Right hindlimb (tissue), 1 donor: ENCODE measurements around the gene CHN1.
A peak's percentile ranks its signal among the peaks of the same experiment; 100 is the strongest.

Experiments used
- DNase-seq: peaks from one replicate; pipeline ENCODE4 v3.0.0-alpha.2; 2018

Gene CHN1

DNA sequence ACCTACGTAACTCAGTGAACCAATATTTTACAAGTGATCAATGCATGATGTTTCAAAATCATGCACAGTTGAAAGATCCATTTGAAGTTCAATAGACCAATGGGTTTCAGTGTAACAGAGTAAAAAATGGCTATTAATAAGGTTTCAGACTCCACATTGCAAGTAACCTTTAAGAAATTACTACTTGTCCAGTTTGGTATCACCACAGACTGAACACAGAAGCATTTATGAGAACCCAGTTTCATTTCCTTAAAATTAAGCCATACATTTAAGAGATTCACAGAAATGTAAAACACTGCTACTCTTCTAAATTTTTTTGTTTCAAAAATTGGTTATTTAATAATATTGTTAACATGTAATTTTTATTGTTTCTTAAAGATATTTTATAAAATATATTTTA, 142.0 kb downstream of the CHN1 start:
- no peak for DNase-seq

DNA sequence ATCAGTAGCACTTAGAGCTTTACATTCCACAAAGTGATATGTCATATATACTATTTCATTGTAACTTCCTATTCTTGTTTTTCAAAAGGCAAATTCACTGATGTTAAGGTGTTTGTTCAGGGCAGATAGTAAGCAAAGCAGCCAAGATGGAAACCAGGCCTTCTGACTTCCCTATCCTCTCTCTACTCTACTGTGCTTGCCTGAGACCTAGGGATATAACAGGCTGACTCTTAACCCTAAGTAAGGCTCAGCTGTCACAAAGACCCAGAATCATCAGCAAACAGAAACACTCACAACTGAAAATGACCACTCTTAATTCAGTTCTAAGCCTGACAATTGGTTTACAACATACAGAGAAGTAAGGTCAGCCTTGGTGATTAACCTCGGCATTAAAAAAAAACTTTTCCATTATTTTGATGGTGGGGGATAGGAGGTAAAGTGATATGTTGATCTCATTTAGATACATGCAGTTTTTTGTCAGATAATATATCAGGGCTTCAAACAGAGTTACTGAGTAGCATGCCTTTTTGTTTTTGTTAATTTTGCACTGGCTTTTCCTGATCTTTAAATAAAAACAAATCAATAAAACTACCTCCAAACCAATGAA, 145.5 kb downstream of the CHN1 start:
- no peak for DNase-seq

DNA sequence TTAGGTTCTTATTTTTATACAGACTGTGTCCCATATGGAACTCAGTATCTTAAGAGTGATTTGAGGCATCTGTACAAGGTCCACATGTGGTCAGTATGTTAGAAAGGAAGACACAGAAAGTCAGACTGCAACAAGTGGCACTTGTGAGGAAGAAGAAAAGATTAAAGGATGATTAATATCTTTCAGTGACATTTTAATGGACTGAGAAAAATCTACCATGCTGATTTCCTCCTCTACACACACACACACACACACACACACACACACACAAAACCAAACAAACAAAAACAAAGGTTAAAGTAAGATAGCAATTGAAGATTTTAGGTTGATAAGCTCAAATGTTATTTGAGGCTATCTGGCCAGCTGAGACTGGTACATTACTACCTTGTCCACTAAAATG, 146.4 kb downstream of the CHN1 start:
- DNase-seq: no peak

DNA sequence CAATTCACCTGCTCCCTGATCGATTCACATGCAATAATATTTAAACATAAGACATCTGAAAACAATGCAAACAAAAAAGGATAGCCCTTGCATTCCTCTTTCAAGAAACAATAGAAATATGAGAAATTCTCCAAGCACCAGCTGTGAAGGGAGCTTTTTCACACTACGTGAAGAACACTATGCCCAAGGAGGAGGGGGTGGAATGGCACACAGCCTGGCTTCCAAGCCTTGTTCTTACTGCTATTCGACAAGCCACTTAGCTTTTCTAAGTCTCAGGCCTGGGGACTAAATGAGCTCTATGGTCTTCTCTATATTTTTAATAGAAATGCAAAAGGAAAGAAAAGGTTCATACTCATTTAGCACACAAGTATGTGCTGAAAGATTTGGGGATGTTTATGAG, 148.7 kb downstream of the CHN1 start:
- no peak for DNase-seq

DNA sequence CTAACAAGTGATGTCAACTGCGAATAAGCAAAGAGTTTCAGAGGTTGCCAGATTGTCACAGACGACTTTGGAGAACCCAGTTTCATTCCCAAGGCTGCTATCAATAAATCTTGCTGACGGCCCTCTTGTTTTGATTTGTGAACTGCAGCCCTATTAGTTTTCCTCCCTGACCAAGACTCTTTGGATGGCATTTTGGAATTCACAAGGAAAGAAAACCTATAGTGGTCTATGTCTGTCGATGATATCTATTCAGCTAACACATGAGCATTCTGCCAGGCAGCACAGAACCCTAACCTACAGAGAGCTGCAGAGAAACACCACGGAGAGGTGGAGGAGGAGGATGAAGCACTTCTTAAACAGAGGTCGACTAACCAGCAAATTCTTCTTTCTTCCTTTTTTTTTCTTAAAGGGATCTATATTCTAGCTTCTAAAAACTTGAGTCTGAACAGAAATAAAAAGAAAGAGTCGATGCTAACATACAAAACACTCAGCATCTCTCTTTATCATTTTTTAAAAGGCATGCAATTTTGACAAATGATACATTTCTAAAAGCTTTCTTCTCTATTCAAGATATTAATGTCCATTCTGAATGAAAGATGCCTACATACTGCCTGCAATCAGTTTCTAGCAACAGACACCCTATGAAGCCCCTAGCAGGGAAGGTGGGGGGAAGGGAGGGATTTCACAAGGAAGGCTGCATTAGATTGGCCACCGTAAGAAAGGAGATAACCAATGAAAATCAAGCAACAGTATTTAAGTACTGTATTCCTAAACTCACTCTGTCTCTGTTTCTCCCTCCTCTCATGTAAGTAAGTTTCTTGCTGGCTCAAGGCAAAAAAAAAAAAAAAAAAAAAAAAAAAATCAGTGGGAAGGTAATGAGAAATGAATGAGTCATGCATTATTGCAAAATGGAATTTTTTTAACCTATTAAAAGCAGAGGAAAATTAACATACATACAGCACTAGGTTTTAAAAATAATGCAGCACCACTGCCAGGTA, 157.9 kb downstream of the CHN1 start:
- peak; percentile 65 for DNase-seq

DNA sequence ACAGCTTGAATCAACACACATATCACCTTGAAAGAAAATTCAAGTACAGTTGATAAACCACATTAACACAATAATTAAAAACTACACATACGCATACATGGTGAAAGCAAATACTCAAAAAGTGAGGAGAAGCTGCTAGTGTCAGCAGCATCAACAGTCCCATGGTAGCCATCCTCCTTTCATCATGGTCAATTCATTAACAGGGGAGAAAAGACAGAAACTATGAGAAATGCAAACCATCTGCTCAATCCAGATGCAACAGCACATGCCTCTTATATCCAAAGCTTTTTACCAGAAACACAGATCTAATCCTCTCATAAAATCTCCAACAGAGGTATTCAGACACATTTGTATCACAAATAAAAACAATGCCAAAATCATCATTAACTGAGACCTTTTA, 159.0 kb downstream of the CHN1 start:
- no peak for DNase-seq

DNA sequence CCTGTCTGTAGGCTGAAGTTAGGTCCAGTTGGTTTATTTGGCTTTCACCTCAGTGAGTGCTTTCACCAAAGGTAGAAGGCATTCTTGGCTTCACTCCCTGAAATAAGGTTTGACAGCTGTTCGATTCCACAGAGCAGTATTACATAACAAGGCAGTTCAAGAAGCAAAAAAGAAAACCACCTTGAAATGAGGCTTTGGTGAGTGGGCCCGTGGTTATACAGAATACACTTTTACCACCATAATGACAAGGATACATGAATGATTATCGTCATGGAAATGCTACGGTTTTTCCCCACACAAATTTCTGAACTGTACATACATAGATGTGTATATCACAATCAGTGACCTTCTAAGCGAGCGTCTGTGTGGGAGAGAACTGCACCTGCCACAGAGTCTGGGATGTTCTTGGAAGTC, 160.9 kb downstream of the CHN1 start:
- no peak for DNase-seq

DNA sequence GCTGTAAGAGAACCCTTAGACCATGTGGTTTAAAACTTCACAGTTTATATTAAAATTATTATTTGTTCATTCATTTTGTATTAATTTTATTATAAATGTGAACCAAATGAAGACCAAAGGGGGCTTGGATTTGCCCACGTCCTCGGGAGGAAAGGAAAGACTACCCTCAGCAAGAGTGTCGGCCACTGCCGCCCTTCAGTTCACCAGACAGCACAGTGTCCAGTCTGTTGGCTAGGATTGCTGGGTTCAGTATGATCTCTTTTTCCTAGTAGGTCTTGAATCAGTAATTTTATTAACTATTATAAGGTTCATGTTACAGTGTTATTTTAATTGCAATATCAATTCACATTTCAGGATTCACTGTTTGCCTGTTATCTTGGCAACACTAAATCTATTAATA, 162.7 kb downstream of the CHN1 start:
- DNase-seq: no peak

DNA sequence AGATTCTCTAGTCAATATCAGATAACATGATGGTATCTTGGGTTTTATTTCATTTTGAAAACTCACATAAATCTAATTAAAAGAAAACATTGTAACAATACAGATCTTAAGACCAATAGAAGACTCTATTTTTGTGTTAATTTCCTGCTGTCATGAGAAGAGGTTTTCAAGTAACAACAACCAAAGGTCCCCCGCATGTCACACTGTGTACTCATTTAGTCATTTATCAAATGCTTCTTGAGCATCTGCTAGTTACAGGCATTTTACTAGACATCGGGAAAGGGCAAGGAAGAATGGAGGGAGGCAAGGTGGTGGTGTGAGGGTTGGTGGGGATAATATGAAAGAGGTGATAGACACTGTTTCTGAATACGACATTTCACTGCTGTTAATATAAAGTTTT, 163.2 kb downstream of the CHN1 start:
- DNase-seq: no peak

DNA sequence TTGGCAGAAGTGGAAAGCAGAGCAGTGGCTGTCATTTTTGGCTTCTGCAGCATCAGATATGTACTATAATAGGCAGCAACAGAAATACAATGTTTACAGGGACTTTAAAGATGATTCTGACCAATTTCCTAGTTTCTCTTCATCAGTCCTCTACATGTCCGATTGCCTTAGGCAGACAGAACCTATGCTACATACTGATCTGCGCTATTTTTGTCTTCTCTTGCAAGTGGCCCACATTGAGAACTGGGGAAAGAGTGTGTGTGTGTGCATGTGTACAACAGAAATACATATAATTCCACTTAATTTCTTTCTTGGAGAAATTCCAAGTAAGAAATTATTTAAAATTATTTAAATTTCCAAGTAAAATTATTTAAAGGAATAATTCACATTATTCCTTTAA, 163.8 kb downstream of the CHN1 start:
- no peak for DNase-seq

DNA sequence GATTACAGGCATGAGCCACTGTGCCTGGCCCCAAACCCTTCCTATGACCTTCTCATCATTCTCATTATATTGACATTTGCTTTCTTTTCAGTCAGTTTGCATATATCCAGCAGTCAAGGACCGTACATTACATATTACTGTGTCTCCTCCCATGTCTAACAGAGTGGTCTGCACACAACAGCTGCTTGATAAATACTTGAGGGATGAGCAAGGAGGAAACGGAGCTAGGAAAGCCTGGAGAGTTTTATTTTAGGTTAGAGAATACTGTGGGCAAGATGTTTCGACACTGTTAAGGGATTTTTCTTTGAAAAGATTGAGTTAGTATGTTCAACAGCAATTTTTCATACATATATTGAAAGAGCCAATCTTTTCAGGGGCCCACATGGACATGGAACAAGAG, 164.7 kb downstream of the CHN1 start:
- DNase-seq: no peak

DNA sequence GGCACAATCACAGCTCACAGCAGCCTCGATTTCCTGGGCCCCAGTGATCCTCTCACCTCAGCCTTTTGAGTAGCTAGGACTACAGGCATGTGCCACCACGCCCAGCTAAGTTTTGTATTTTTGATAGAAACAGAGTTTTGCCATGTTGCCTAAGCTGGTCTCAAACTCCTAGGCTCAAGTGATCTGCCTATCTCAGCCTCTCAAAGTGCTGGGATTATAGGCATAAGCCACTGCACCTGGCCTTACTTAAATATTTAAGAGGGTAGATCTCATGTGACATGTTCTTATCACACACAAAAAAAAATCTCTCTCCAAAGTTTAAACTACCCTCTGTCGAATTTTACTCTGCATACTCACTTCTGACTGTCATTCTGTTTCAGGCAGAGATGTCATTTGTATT, 165.5 kb downstream of the CHN1 start:
- DNase-seq: no peak

DNA sequence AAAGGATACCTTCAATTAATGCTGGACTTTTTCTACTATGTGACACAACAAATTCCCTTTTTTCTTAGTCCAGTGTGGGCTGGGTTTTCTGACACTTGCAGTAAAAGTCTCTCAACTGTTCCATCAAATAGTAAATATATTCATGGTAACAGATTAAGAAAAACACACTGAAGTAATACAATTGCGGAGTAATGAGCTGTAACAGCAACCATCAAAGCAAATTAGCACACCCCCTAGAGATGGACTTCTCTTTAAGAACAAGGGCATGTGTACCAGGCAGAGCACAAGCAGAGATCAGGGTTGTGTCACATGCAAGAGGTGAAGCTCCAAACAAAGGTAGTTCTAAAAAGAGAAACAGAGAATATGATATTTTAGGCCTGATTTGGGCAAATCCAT, 168.2 kb downstream of the CHN1 start:
- no peak for DNase-seq

DNA sequence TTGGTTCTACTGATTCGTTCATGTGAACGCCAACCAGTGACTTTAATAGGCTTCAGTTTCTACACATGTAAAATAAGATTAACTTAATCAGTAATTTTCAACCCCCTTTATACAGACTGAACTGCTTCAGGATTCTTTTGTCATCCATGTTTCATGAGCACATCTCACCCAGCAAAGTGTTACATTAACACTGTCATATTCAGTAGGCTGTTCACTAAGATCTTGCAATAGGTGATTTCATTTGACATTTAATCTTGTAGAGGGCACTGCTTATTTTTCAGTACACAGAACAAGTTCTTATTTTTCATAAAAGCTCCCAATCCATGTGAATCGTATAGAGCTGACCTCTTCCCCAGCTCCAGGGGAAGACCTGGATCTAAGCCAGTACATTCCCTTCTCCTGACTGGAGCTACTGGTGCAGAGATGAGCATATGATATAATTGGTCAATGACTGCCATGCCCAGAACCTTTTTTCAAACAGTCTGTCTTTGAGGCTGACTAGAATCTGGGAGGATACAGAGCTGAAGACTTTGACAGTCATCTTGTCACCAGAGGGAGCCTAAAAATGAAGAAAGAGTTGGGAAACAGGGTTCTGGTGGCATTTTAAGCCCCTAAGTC, 168.7 kb downstream of the CHN1 start:
- no peak for DNase-seq

DNA sequence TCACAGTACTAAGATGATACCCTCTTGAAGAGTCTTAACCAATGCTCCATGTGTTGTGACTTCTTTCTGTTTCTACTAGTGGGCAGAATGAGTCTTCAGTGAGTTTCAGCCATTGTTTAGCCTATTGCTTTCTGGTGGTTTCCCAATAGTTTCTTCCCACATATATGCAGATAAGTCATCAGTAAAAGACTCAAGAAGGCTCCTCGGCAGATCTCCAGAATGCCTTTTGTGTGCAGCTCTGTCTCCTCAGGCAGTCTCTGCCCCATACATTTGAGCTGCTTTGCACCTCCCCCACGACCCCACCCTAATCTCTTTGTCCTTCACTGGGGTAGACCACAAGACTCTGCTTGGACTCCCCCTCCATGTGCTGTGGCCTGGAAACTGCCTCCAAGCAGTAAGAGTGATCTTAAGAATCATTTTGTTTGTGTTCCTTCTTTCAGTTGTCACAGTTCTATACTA, 169.4 kb downstream of the CHN1 start:
- DNase-seq: no peak

DNA sequence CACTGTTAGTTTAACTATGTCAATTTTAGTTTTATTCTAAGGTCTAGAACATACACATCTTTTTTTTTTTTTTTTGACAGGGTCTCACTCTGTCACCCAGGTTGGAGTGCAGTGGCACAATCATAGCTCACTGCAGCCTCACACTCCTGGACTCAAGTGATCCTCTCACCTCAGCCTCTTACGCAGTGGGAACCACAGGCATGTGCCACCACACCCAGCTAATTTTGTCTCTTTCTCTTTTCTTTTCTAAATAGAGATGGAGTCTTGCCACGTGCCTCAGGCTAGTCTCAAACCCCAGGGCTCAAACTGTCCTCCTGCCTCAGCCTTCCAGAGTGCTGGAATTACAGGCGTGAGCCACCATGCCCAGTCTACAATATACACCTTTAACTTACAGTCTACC, 171.4 kb downstream of the CHN1 start:
- no peak for DNase-seq

DNA sequence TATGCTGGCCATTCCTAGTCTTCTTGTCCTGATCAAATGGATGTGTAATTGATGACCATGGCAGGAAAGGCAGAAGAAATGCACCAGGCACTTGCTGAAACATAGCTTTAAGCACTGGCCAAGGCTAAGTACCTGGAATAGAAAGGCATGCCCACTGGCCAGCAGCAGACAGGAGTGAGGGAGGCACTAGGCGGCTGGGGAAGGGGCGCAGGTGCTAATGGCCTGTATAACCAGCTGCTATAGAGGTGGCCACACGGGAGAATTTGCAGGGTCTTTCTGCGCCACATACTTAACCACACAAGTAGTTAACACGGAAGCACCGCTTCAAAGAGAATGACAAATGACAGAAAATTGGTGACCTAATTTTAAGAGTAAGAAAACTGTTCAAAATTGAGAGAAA, 174.6 kb downstream of the CHN1 start:
- DNase-seq: no peak

DNA sequence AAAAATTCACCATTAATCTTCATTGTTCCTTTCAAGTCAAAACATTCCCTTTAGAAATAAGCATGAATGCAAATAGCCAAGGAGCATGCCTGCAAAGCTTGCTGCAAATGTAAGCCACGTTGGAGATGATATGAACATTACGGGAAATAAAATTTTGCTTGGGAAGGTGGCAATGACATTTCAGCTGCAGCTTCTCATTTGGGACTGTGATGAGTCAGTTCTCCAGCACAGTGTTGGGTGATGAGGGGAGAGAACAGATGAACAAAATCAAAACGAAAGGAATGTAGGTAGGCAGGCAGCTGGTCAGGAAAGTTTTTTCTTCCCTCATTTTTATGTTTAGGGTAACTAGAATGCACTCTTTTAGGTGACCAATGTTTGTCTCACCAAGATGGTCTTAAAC, 175.6 kb downstream of the CHN1 start:
- DNase-seq: no peak

DNA sequence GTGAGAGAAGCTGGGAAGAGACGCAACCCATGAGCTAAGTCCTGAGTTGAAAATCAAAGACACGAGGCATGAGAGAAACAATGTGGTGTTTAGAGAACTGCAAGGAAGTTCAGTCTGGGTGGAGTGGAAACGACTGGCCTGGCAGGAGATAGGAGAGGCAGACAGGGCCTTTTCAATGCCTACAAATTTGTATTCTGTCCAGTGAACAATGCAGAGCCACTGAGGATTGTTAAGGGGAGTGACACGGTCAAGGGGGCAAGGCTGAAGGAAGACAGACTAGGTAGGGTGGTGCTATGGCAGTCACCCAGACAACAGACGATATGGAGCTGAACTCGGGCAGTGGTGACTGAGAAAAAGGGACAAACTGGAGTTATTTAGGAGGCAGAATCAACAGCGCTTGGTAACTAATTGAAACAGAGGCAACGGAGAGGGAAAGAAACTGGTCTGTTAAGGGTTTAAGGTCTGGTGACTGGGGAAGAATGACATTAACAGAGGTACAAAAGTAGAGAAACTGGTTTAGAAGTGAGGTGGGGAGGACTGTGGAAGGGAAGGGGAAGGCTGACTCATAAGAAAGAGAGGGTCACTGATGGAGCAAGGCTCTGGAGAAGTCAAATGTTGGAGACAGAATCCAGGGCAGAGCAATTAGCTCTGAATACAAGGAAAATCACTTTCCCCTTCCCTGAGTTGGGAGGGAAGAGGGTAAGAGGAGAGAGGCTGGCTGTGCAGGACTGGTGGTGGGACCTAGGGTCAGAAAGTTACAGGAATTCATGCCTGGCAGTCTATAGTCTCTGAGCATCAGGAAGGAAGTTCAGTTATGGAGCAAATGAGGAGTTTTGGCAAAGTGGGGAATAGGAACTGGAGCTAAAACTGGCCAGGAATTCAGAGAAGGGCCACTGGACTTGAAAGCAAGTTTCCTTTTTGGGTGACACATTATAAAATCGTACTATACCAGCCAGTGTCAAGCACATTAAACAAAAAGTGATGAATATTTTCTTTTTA, 177.5 kb downstream of the CHN1 start:
- DNase-seq: no peak

DNA sequence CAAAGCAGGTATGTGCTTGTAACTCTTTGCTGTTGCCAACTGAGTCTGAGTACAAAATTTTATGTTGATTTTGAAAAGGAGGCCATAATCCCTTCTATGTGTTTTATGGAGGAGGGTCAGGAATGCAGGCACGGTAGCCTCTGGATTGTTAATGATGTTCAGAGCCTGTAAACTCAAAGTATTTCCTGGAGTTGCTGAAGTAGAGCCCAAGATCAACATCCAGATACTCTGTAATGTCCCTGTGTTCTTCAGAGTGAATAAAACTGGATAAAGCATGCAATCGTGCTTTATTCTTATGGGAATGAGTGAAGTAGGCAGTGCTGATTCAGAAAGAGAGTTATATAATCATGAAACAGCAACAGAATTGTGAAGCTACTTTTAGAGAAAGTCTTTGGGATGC, 179.1 kb downstream of the CHN1 start:
- DNase-seq: no peak

DNA sequence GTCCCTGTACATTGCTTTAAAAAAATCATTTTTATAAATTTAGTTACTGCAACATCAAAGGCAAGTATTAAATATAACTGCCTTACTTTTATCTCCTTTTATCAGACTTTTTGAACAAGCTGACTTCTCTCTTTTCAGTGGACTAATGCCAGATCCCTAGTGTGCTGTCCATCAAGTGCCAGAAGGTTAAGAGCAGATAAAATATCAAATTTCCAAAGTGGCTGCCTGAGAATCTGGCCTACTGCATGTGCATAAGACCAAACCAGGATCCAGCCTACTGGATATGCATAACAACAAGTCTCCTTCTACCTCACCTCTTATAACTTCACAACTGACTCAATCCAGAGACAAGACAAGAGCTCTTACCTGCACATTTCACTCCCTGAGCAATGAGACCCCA, 181.1 kb downstream of the CHN1 start:
- no peak for DNase-seq

DNA sequence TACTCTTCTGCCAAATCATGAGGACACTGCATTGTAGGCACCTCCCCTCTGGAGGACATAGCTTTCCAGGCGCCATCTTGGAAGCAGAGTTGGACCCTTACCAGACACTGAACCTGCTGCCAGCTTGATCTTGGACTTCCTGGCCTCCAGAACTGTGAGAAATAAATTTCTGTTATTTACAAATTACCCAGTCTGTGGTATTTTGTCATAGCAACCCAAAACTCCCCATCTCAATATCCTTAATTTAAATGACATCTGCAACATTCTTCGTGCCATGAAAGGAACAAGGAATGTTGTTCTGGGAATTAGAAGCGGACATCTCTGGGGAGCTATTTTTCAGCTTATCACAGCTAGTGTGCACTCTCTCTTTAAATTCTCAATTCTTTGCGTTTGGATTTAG, 183.6 kb downstream of the CHN1 start:
- DNase-seq: no peak

DNA sequence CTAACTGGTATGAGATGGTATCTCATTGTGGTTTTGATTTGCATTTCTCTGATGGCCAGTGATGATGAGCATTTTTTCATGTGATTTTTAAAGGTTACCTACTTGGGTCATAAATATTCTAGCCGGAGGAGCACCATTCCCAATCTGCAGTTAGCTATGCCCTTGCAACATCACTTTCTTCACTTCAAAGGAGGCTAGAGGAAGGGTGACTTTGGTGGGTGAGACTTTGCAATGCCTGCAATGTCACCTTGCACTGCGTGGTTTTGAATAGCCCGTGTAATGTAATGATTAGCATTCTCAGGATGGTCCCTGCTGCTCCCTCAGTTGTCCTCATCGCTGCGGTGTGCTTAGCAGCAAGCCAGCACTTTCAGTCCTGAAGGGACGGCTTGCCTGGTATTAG, 184.8 kb downstream of the CHN1 start:
- no peak for DNase-seq
